ENCODE results near the gene ERCC1.

ERCC1 gene

DNA sequence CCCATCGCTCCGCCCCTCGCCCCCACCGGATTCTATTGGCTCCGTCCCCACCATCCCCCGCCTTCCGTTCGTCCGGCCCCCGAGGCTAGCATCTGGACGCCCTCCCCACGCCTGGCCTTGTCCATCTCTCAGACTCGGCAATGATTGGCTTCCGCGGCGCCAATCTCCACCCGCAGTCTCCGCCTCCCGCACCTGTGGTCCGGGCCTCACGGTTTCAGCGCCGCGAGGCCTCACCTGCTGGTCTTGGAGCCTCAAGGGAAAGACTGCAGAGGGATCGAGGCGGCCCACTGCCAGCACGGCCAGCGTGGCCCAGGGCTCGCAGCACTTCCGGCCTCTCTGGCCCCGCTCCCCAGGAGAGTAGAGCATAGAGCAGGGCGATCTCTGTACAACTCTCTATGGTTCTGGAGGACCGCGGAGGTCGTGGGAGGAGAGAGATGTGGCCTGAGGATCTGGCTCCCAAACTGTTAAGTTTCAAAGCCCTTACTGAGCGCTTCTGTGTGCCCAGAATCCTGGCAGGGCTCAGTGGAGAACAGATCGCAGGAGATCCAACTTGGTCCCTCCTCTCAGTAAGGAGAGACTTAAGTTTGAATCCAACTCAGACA, at the start of gene ERCC1:
Gene ERCC1 (minus strand): TSS at position 329 of the 602 bp plus-strand sequence. CDS start 543 bp downstream, outside the sequence.
- DNase-seq, result peak; percentile 91

DNA sequence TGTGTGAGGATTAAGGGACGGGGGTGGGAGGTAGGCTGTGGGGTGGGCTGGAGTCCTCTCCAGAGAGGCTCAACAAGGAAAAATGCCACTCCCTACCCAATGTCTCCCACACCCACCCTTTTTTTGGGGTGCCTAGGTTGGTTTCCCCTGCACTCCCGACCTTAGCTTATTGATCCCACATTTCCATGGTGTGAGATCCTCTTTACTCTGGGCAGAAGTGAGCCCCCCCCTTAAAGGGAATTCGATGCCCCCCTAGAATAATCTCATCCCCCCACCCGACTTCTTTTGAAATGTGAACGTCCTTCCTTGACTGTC, 49.6 kb upstream of the ERCC1 start:
- no peak for DNase-seq

DNA sequence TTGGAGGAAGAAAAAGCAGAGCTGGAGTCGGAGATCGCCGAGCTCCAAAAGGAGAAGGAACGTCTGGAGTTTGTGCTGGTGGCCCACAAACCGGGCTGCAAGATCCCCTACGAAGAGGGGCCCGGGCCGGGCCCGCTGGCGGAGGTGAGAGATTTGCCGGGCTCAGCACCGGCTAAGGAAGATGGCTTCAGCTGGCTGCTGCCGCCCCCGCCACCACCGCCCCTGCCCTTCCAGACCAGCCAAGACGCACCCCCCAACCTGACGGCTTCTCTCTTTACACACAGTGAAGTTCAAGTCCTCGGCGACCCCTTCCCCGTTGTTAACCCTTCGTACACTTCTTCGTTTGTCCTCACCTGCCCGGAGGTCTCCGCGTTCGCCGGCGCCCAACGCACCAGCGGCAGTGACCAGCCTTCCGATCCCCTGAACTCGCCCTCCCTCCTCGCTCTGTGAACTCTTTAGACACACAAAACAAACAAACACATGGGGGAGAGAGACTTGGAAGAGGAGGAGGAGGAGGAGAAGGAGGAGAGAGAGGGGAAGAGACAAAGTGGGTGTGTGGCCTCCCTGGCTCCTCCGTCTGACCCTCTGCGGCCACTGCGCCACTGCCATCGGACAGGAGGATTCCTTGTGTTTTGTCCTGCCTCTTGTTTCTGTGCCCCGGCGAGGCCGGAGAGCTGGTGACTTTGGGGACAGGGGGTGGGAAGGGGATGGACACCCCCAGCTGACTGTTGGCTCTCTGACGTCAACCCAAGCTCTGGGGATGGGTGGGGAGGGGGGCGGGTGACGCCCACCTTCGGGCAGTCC, 49.0 kb upstream of the ERCC1 start:
- no peak for DNase-seq

DNA sequence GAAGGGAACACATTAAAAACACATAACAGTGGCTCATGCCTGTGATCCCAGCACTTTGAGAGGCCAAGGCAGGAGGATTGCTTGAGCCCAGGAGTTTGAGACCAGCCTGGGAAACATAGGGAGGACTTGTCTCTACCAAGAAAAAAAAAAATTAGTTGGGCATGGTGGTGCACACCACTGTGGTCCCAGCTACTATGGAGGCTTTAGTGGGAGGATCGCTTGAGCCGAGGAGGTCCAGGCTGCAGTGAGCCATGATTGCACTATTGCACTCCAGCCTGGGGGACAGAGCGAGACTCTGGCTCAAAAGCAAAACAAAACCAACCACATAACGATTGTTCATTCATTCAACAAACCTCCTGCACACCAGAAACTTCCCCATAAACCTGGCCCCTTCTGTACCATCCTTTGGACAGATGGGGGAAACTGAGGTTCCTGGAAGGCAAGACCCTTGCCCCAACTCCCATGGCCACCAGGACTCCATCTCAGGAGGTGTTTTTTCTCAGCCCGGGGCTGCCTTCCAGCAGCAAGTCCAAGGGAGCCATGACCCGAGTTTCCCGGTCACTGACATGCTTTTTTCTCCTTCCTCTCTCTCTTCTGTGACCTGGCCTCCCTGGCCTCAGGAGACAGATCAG, 48.3 kb upstream of the ERCC1 start:
- no peak for DNase-seq

DNA sequence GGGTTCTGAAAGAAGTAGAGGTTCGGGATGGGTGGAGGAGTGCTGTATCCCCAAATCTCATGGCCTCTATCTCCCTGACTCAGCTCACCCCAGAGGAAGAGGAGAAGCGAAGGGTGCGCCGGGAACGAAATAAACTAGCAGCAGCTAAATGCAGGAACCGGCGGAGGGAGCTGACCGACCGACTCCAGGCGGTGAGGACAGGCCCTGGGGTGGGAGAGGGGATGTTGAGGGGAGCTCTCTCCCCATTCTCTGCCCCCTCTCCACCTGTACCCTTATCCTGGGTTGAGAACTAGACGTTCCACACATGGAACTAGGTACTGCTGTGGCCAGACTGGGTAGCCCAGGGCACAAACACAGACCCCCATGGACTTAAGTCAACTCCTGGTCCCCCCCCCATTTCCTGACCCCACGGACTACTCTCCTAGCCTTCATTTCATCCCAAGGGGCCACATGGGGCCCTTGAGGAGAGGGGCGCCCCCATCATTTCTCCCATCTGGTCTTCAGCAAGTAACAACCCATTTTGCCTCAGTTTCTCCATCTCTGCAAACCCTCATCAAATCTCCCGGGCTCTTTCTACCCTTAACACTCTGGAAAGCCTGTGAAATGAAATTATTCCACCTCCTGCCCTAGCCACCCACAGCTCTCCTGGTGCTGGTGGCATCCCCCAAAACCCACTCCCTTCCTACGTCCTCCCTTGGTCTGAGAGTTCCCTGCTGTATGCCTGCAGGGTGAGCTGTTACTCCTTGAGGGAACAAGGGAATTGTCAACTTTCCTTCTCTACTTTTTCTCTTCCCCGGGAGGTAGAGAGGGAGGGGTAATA, 47.6 kb upstream of the ERCC1 start:
- no peak for DNase-seq

DNA sequence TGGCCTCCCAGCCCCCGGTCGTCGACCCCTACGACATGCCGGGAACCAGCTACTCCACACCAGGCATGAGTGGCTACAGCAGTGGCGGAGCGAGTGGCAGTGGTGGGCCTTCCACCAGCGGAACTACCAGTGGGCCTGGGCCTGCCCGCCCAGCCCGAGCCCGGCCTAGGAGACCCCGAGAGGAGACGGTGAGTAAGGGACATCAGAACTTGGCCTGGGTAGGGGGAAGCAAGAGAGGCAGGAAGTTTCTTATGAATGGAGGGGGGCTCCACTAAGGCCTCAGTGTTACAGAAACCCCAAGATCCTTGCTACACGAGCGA, 47.0 kb upstream of the ERCC1 start:
- DNase-seq, result no peak

DNA sequence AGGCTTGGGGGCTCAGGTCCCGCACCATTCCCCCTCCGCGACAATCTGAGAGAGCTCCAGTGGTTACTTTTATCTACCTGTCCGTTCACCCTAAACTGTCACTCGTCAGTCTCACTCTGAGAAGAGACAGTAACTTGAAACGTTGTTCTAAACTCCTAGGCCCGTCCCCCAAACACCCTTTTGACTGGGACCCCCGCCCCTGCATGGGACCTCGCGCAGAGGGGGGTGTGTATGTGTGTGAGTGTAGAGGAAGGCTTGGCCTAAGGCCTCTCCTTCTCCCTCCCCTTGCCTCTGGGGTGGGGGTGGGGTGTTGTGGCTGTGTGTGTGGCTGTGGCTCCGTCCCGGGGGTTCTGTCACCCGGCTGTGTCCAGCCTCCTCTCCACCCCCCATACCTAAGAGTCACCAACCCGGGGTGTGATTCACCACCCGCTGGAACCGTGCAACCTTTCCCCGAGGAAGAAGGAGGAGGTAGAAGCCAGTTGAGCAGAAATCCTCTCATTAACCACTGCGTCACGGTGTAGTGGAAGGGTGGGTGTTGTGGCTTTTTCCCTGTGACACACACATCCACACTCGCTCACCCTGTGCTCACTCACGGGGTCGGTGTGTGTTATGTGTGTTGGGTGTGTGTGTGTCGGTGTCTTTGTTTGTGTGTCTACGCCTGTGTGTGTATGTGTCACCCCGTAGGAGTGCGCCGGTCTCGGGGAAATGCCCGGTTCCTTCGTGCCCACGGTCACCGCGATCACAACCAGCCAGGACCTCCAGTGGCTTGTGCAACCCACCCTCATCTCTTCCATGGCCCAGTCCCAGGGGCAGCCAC, 46.4 kb upstream of the ERCC1 start:
- DNase-seq, result no peak

DNA sequence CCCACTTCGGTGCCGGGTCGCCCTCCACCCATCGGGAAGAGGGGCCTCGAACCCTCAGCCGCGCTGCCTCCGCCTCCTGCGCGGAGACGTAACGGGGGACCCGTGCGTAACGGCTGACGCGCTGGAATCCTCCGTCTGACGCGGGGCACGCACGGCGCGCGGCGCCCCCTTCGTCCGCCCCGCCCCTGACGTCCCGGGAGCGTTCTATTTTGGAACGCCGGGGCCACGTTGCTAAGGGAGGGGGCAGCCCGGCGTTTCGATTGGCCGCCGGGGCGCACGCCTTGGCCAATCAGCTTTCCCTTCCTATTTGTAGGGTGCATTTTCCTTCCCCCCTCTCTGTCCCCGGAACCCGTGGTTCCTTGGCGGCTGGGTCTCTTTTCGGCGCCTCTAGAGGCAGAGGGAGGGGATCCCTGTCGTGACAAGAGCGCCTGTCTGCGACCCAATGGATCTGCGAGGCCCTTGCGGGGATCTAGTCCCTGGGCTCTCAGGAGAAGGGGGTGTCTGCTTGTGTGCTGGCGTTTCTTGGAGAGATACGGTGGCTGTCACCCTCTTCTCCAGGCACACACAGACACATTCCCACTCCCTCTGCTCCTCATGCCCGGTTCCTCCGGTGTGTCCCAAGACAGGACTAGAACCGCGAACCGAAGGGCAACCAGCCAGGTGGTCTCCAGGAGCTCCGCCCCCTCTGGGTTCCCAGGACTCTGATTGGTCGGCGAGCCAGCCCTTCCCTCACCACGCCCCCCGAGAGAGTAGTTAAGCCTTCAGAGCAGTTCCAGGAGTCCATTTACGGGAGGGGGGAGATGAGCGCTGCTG, 45.6 kb upstream of the ERCC1 start:
- peak; percentile 82 for DNase-seq

DNA sequence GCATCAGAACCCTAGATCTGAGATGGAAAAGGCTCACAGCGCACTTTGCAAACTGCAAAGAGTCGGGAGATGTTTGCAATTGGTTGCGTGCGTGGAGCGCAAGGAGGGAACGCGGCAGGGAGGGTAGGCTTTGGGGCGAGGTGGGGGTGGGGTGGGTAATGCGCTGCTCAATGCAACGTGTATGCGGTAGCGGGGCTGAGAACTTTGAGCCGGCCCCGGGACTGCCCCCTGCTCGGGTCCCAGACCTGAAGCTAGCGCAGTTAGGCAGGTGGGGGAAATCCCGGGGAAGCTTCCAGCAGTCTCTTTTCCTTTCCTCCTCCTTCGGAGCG, 45.0 kb upstream of the ERCC1 start:
- DNase-seq, result no peak

DNA sequence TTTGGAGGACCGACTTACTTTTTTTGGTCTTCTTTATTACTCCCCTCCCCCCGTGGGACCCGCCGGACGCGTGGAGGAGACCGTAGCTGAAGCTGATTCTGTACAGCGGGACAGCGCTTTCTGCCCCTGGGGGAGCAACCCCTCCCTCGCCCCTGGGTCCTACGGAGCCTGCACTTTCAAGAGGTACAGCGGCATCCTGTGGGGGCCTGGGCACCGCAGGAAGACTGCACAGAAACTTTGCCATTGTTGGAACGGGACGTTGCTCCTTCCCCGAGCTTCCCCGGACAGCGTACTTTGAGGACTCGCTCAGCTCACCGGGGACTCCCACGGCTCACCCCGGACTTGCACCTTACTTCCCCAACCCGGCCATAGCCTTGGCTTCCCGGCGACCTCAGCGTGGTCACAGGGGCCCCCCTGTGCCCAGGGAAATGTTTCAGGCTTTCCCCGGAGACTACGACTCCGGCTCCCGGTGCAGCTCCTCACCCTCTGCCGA, 44.5 kb upstream of the ERCC1 start:
- no peak for DNase-seq

DNA sequence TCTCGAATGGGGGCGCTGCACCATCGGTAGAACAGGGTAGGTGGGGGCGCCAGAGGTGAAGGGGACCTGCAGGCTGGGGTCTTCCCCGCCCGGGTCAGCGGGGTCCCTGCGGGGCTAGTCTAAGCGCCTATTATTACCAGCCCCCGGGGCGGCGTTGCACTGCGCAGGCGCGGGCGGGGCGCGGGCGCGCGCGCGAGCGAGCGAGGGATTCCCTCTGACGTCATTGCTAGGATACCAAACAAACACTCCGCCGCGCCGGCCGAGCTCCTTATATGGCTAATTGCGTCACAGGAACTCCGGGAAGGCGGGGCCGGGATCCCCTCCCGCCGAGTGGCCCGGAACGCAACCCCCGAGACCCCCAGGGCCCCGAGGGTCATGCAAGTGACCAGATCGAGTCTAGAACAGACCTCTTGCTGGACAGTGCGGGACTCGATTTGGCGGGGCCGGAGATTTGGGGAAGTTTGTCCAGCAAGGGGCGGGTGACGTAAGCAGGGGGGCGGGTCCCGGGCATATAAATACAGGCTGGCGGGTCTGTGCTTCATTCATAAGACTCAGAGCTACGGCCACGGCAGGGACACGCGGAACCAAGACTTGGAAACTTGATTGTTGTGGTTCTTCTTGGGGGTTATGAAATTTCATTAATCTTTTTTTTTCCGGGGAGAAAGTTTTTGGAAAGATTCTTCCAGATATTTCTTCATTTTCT, 43.9 kb upstream of the ERCC1 start, which contains the start of gene FOSB:
Gene FOSB (plus strand): TSS at position 541 of the 703 bp plus-strand sequence. CDS start 591 bp downstream, outside the sequence.
- peak; percentile 90 for DNase-seq

DNA sequence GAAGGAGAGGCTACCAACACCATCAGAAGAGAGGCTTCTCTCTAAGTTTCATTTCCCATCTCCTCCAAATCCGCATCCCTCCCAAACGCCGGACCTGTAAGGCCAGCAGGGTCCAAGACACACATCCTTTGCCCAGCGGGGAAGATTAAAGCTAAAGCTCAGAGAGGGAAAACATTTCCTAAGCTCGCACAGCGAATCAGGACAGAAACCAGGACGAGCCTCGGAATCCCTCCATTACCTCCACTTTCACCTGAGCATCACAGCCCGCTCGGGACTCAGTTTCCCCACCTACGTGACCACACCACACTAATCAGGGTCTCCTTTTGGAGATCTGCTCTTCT, 43.4 kb upstream of the ERCC1 start:
- DNase-seq, result no peak

DNA sequence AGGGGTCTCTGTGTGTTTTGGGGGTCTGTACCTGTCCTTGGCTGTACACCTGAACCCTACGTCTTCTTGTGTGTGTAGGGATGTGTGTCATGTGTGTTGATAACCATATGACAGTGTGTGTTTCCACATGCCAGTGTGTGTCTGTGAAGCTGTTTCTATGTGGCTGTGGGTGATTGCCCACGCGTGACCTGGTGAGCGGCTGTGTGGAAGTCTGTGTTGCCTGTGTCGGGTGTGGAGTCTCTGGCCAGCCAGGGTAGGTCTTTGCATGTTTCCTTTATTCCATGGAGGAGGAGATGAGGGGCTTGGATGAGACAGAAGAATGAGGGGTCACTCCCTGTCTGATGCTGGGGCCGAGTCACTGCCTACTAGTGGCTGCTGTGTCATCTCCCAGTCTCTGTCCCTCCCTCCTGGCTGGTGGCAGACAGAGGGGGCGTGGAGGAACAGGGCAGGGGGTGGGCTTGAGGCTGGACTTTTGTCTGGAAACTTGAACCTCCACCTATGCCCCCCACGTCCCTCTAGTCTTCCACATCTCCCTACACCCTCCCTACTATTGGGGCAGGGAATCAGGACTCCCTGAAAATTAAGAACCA, 41.2 kb upstream of the ERCC1 start:
- DNase-seq, result no peak

DNA sequence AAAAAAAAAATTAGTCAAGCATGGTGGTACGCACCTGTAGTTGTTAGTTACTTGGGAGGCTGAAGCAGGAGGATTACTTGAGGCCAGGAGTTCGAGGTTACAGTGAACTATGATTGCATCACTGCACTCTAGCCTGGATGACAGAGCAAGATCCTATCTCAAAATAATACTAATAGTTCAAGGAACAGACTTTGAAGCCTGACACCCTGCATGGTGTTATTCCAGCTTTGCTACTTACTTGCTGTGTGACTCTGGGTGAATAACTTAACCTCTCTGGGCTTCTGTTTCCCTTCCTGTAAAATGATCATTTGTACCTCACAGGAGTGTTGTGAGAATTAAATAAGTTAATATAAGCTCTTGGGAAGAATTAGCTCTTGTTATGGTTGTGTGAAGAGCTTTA, 40.6 kb upstream of the ERCC1 start:
- no peak for DNase-seq

DNA sequence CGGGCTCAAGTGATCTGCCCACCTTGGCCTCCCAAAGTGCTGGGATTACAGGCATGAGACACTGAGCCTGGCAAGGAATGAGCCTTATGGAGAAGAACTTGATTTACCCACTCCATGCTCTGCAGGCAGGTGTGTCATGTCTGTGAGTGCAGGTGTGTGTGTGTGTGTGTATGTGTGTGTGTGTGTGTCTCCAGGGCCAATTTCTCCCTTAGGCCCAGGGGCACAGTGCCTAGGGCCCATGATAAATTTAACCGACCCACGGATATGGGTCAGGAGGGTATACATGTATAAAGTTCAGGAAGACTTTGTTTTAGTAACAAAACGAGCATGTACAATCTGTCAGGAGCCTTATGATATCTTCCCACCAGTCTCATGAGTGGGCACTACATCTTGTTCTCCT, 39.5 kb upstream of the ERCC1 start:
- no peak for DNase-seq

DNA sequence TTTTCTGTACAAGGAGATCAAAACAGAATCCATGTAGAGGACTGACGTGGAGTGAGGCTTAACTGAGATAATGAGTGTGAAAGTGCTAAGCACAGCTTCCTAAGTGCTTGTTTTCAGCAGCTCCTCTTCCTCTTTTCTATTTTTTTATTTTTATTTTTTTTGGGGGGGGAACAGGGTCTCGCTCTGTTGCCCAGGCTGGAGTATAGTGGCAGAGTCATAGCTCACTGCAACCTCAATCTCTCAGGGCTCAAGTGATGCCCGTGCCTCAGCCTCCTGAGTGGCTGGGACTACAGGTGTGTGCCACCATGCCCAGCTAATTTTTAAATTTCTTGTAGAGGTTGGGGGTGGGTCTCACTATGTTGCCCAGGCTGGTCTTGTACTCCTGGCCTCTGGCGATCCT, 38.5 kb upstream of the ERCC1 start:
- no peak for DNase-seq

DNA sequence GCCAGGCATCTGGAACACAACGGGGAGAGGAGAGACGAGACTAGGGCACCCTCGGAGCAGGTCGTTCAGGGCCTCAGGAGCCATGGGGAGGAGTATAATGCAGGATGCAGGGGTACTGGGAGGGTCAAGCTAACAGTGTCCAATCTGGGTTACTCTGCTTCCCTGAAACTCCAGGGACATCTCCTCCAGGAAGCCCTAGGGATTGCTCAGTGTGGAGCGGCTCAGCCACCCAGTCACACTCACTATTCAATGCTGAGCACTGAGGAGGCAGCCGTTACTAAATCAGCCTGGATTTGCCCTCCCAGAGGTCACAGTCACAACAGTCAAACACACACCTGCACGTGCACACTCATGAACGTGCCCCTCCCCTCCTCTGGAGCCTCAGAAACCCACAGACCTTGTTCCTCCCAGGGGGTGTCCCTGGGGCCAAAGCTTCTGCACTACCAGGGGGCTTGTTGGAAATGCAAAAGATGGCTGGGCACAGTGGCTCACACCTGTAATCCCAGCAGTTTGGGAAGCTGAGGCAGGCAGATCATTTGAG, 37.2 kb upstream of the ERCC1 start:
- DNase-seq, result no peak

DNA sequence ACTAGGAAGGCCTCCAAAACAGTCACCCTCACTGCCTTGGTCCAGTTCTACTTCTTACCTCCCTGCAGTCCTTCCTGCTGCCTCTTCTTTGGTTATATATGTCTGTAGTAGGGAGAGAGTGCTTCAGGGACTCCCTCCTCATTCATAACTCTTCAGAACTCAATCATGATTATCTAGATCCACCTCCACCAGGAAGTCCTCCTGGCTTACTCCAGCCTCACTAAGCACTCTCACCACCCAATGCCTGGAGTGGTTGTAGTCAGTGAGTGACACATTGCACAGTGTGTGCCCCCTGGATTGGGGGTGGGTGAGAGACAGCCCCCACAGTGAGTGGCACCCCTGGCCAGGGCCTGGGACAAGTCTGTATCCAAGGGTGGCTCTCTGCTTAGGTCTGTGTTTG, 34.1 kb upstream of the ERCC1 start:
- no peak for DNase-seq

DNA sequence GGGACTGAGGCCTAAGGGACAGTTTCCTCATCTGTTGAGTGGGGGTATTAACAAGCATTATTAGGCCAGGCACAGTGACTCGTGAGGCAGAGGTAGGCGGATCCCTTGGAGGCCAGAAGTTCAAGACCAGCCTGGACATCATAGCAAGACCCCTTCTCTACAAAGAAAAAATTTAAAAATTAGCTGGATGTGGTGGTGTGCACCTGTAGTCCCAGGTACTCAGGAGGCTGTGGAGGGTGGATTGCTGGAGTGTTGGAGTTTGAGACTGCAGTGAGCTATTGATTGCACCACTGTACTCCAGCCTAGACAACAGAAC, 32.7 kb upstream of the ERCC1 start:
- DNase-seq, result no peak

DNA sequence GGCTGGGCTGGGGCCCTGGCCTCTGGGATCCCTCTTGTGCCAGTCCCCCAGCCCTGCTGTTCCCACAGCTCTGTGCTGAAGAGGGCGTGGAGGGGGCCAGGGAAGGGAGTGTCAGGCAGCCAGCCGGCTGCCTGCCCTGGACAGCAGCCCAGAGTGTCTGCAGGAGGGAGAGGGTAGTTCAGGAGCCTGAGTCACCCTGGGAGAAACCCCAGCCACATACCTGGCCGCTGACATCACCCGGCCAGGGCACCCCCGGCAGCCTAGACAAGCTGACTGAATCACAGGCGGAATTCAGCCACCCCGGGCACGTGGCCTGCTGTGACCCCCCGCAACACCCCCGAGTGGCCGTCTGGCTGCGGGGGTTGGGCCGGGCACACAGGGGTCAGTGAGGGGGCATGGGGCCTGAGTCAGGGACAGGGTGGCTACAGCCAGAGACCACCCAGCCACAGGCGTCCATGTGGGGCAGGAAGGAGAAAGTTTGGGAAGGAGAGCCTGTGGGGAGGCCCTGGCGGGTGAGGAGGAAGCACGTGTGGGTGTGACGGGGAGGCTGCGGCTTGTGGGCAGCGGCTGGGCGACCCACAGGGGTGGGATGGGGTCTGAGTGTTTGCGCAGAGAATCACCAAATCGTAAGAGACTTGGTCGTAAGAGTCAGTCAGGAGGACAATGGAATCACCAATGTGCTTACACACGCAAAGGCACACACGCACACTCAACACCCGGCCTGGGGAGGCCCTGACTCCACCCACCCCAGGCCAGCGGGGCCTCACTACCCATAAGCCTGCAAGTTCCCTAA, 32.2 kb upstream of the ERCC1 start:
- DNase-seq, result no peak

All from NCI-H1694 (cell line).